Measurements from ENCODE around the gene HMG20A. TPM values are rescaled to one million over a fixed set of nuclear protein-coding genes. Genes with fewer than 3 reads are reported as not detected.

Gene HMG20A
- total and polyA plus RNA-seq, 9 of the 15 experiments (the other 6 are each of a cell fraction or from before 2014, with no cell fraction given): 25.0 to 68.1 (median 38.9) TPM

GRCh38 chr15:77420610-77421369 is at the start of gene HMG20A (continued):
- TF ChIP-seq RHOXF2B (CRISPR knock-in tag; conservative IDR thresholded peaks at IDR 0.05): no peak
- no peak for TF ChIP-seq ZNF778 (CRISPR knock-in tag; IDR thresholded peaks at IDR 0.05)
- no peak for TF ChIP-seq MCM3 (IDR thresholded peaks at IDR 0.05)
- TF ChIP-seq PHB (CRISPR knock-in tag; IDR thresholded peaks at IDR 0.05): no peak
- no peak for TF ChIP-seq SIRT6 (IDR thresholded peaks at IDR 0.05; ENCODE audit: low read depth, low read length)
- no peak for TF ChIP-seq ZNF644 (tag; IDR thresholded peaks at IDR 0.05; ENCODE audit: low read depth)
- TF ChIP-seq, protein P1, sequence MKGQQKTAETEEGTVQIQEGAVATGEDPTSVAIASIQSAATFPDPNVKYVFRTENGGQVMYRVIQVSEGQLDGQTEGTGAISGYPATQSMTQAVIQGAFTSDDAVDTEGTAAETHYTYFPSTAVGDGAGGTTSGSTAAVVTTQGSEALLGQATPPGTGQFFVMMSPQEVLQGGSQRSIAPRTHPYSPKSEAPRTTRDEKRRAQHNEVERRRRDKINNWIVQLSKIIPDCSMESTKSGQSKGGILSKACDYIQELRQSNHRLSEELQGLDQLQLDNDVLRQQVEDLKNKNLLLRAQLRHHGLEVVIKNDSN (CRISPR knock-in tag; IDR thresholded peaks at IDR 0.05): no peak
- peak; percentile 80 for TF ChIP-seq RBBP5 (IDR thresholded peaks at IDR 0.05; ENCODE audit: borderline replicate concordance, insufficient read depth, low read length, poor library complexity, severe bottlenecking)
- peak in 1 of 2 experiments; percentile 85; a peak in 1 of 4 replicates for TF ChIP-seq KDM4B (IDR thresholded peaks at IDR 0.05; ENCODE audit: borderline replicate concordance in 2 of 2, low read depth in 1 of 2)
- no peak for TF ChIP-seq WHSC1 (IDR thresholded peaks at IDR 0.05; ENCODE audit: low read length)
- TF ChIP-seq SMAD1 (IDR thresholded peaks at IDR 0.05; ENCODE audit: low read depth, low read length, partially characterized antibody): no peak
- peak; percentile 90 for TF ChIP-seq CREB3L1 (IDR thresholded peaks at IDR 0.05; ENCODE audit: borderline replicate concordance, low read depth)
- TF ChIP-seq KLF10 (CRISPR knock-in tag; IDR thresholded peaks at IDR 0.05): no peak
- peak; percentile 66; the same call in 1 of the 2 replicates for TF ChIP-seq L3MBTL2 (IDR thresholded peaks at IDR 0.05)
- no peak for TF ChIP-seq PURB (CRISPR knock-in tag; IDR thresholded peaks at IDR 0.05; ENCODE audit: low read depth)
- no peak for TF ChIP-seq LCOR (CRISPR knock-in tag; IDR thresholded peaks at IDR 0.05)
- TF ChIP-seq, protein P2, sequence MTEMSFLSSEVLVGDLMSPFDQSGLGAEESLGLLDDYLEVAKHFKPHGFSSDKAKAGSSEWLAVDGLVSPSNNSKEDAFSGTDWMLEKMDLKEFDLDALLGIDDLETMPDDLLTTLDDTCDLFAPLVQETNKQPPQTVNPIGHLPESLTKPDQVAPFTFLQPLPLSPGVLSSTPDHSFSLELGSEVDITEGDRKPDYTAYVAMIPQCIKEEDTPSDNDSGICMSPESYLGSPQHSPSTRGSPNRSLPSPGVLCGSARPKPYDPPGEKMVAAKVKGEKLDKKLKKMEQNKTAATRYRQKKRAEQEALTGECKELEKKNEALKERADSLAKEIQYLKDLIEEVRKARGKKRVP (CRISPR knock-in tag; IDR thresholded peaks at IDR 0.05): no peak
- no peak for TF ChIP-seq ESRRB (CRISPR knock-in tag; IDR thresholded peaks at IDR 0.05; ENCODE audit: borderline replicate concordance)
- 0 out of 2 replicates have a peak, but pooled peaks have one; percentile 44 for TF ChIP-seq SMARCA5 (IDR thresholded peaks at IDR 0.05)
- TF ChIP-seq ZEB2 (IDR thresholded peaks at IDR 0.05): peak; percentile 82; the same call in 1 of the 2 replicates
- TF ChIP-seq TOE1 (IDR thresholded peaks at IDR 0.05; ENCODE audit: borderline replicate concordance): peak; percentile 77
- TF ChIP-seq TOE1 (CRISPR knock-in tag; IDR thresholded peaks at IDR 0.05; ENCODE audit: borderline replicate concordance, low read depth): no peak
- no peak for TF ChIP-seq MEF2A (IDR thresholded peaks at IDR 0.05; ENCODE audit: control insufficient read depth, low read depth, low read length)
- no peak for TF ChIP-seq FOXJ3 (CRISPR knock-in tag; IDR thresholded peaks at IDR 0.05)
- TF ChIP-seq TBL1XR1 (IDR thresholded peaks at IDR 0.05; ENCODE audit: low read length in 2 of 2): no peak
- TF ChIP-seq MYNN (IDR thresholded peaks at IDR 0.05): no peak
- no peak for TF ChIP-seq MYNN (CRISPR knock-in tag; IDR thresholded peaks at IDR 0.05)
